LNCaP clone FGC (cell line): ENCODE measurements around the gene PTPRD.

Source experiments
- DNase-seq: peaks from one replicate; pipeline ENCODE4 v3.0.0-alpha.2; 2011; ENCODE audit warnings: low read depth
- H3K4me3 ChIP-seq: 2 replicates; pipeline ENCODE4 v1.5.1; 2011; ENCODE audit warnings: mild to moderate bottlenecking, low read depth, low read length, control low read depth
- CTCF ChIP-seq: IDR thresholded peaks from 2 replicates; pipeline ENCODE4 v1.5.1; 2012; ENCODE audit warnings: mild to moderate bottlenecking; ENCODE audit not compliant: control insufficient read depth, insufficient read depth; ENCODE audit errors: extremely low read depth

PTPRD gene

GRCh38 chr9:8430945-8431344, 2181.9 kb downstream of the PTPRD start:
- TF ChIP-seq CTCF: no peak
- DNase-seq: no peak
- H3K4me3 ChIP-seq: no peak overlapping the region

GRCh38 chr9:8429768-8430167, 2183.0 kb downstream of the PTPRD start:
- TF ChIP-seq CTCF: no peak
- no peak for DNase-seq

GRCh38 chr9:8429157-8429556, 2183.6 kb downstream of the PTPRD start:
- no peak for TF ChIP-seq CTCF
- no peak for DNase-seq

More at GRCh38 chr9:8429768-8430167, 2183.0 kb downstream of the PTPRD start:
- no peak overlapping the region for H3K4me3 ChIP-seq

GRCh38 chr9:8428389-8428788, 2184.4 kb downstream of the PTPRD start:
- H3K4me3 ChIP-seq: no peak overlapping the region
- TF ChIP-seq CTCF: no peak
- DNase-seq: no peak

More at GRCh38 chr9:8429157-8429556, 2183.6 kb downstream of the PTPRD start:
- H3K4me3 ChIP-seq: no peak overlapping the region

- TF ChIP-seq CTCF: no peak
- H3K4me3 ChIP-seq: no peak overlapping the region
- no peak for DNase-seq
Observed at GRCh38 chr9:8424786-8425410, 2187.9 kb downstream of the PTPRD start.

GRCh38 chr9:8420416-8420815, 2192.4 kb downstream of the PTPRD start:
- no peak for TF ChIP-seq CTCF
- no peak for DNase-seq
- H3K4me3 ChIP-seq: no peak overlapping the region

- DNase-seq: no peak
- H3K4me3 ChIP-seq: no peak overlapping the region
- TF ChIP-seq CTCF: no peak
Observed at GRCh38 chr9:8419596-8420275, 2193.1 kb downstream of the PTPRD start.
